IMR-90 (cell line): Measurements from ENCODE around the gene AGO3. TPM values are rescaled to one million over a fixed set of nuclear protein-coding genes. Genes with fewer than 3 reads are reported as not detected.

Source experiments
- ATAC-seq: fragments of 200-7000 bp; cut with Tn5 transposase; 2 replicates; pipeline ENCODE4 v1.9.1; 2020; ENCODE audit warnings: low read depth, mild to moderate bottlenecking, moderate library complexity
- BruUV-seq: library from RNA; stranded (reverse); fragments of 400-500 nt; replicated peaks from 2 replicates; lab custom pipeline; 2021; lab: Mats Ljungman, UMichigan
- CTCF ChIA-PET: fragments of 300-600 bp; formaldehyde crosslinking; extraction: SDS; loops from one replicate; lab custom pipeline; 2021; ENCODE audit warnings: antibody characterized with exemption; lab: Yijun Ruan, JAX
- POLR2A ChIA-PET: fragments of 300-600 bp; sonication (Branson Sonifier 250); formaldehyde crosslinking; loops from one replicate; lab custom pipeline; 2022; ENCODE audit warnings: antibody characterized with exemption; ENCODE audit not compliant: unreplicated experiment; lab: Charles Lee
- DNase-seq: peaks from one replicate; pipeline ENCODE4 v3.0.0; 2013
- H2AFZ ChIP-seq: replicated peaks from 2 replicates; pipeline ENCODE3; 2013; ENCODE audit warnings: low read length, mild to moderate bottlenecking; ENCODE audit not compliant: poor library complexity
- H2AK5ac ChIP-seq: 2 replicates; pipeline ENCODE4 v1.6.1; 2013; ENCODE audit warnings: low read depth, low read length, inconsistent platforms
- H2AK9ac ChIP-seq: replicated peaks from 2 replicates; pipeline ENCODE3; 2013; ENCODE audit warnings: mild to moderate bottlenecking, low read depth, low read length, moderate library complexity; ENCODE audit not compliant: poor library complexity
- H2BK120ac ChIP-seq: 2 replicates; pipeline ENCODE4 v1.6.1; 2013; ENCODE audit warnings: low read depth, low read length, inconsistent platforms
- H2BK15ac ChIP-seq: 3 replicates; pipeline ENCODE4 v1.6.1; 2013; ENCODE audit warnings: low read depth, low read length, inconsistent platforms
- H2BK20ac ChIP-seq: 2 replicates; pipeline ENCODE4 v1.6.1; 2013; ENCODE audit warnings: low read depth, mild to moderate bottlenecking, inconsistent platforms, low read length, moderate library complexity
- H2BK5ac ChIP-seq: 2 replicates; pipeline ENCODE4 v1.6.1; 2013; ENCODE audit warnings: mild to moderate bottlenecking, low read depth, low read length, inconsistent platforms; ENCODE audit not compliant: poor library complexity, severe bottlenecking
- H3K14ac ChIP-seq: replicated peaks from 2 replicates; pipeline ENCODE4 v1.6.1; 2013; ENCODE audit warnings: low read depth, low read length, inconsistent platforms
- H3K18ac ChIP-seq: 2 replicates; pipeline ENCODE4 v1.6.1; 2013; ENCODE audit warnings: low read depth, low read length, control low read depth
- H3K23ac ChIP-seq: 2 replicates; pipeline ENCODE4 v1.6.1; 2013; ENCODE audit warnings: low read depth, low read length, inconsistent platforms
- H3K27ac ChIP-seq: 2 replicates; pipeline ENCODE4 v1.5.1; 2013; ENCODE audit warnings: mild to moderate bottlenecking, control low read depth, low read length; ENCODE audit not compliant: insufficient read depth
- H3K27me3 ChIP-seq: 2 replicates; pipeline ENCODE4 v1.6.1; 2013; ENCODE audit warnings: low read length; ENCODE audit not compliant: control insufficient read depth, insufficient read depth
- H3K36me3 ChIP-seq: 2 replicates; pipeline ENCODE4 v1.6.1; 2013; ENCODE audit warnings: low read length, mixed read lengths; ENCODE audit not compliant: control insufficient read depth, insufficient read depth
- H3K4ac ChIP-seq: 2 replicates; pipeline ENCODE4 v1.6.1; 2013; ENCODE audit warnings: low read depth, low read length, inconsistent platforms
- H3K4me1 ChIP-seq: 2 replicates; pipeline ENCODE4 v1.6.1; 2013; ENCODE audit warnings: low read length, mixed read lengths; ENCODE audit not compliant: control insufficient read depth, insufficient read depth
- H3K4me2 ChIP-seq: 2 replicates; pipeline ENCODE4 v1.6.1; 2013; ENCODE audit warnings: low read depth, mild to moderate bottlenecking, control low read depth, low read length, moderate library complexity
- H3K4me3 ChIP-seq: 2 replicates; pipeline ENCODE4 v1.5.1; 2013; ENCODE audit warnings: low read depth, mild to moderate bottlenecking, control low read depth, low read length, moderate library complexity; ENCODE audit not compliant: insufficient read depth
- H3K56ac ChIP-seq: 2 replicates; pipeline ENCODE4 v1.6.1; 2013; ENCODE audit warnings: low read length, inconsistent platforms; ENCODE audit not compliant: insufficient read depth; ENCODE audit errors: extremely low read depth
- H3K79me1 ChIP-seq, 2 experiments: 2 replicates each; pipeline ENCODE4 v1.6.1; 2013; ENCODE audit warnings: low read length in 2 of 2, inconsistent platforms in 1 of 2, low read depth in 1 of 2
- H3K9ac ChIP-seq: 2 replicates; pipeline ENCODE4 v1.6.1; 2013; ENCODE audit warnings: low read depth, low read length, control low read depth
- H3K9me1 ChIP-seq: 2 replicates; pipeline ENCODE4 v1.6.1; 2013; ENCODE audit warnings: low read length, inconsistent platforms; ENCODE audit not compliant: insufficient read depth
- H3K9me3 ChIP-seq: 2 replicates; pipeline ENCODE4 v1.6.1; 2013; ENCODE audit warnings: low read length; ENCODE audit not compliant: control insufficient read depth, insufficient read depth
- H4K20me1 ChIP-seq: 2 replicates; pipeline ENCODE4 v1.6.1; 2013; ENCODE audit warnings: low read length, inconsistent platforms; ENCODE audit not compliant: insufficient read depth
- H4K5ac ChIP-seq: 2 replicates; pipeline ENCODE4 v1.6.1; 2013; ENCODE audit warnings: mild to moderate bottlenecking, low read depth, low read length, control low read depth
- H4K8ac ChIP-seq, 2 experiments: 2 replicates each; pipeline ENCODE4 v1.6.1; 2013; ENCODE audit warnings: low read depth in 2 of 2, low read length in 2 of 2, control low read depth in 1 of 2, inconsistent platforms in 1 of 2
- H4K91ac ChIP-seq: 2 replicates; pipeline ENCODE4 v1.6.1; 2013; ENCODE audit warnings: low read depth, low read length, inconsistent platforms; ENCODE audit not compliant: insufficient read depth
- BHLHE40 ChIP-seq: fragments of 150-350 bp; IDR thresholded peaks from 2 replicates; pipeline ENCODE4 v1.6.1; 2016; ENCODE audit warnings: mild to moderate bottlenecking, low read depth, low read length
- CEBPB ChIP-seq: IDR thresholded peaks from 2 replicates; pipeline ENCODE4 v1.6.1; 2012; ENCODE audit warnings: low read depth, low read length, improper control_type of control experiment
- CHD1 ChIP-seq: IDR thresholded peaks from 2 replicates; pipeline ENCODE4 v1.6.1; 2012; ENCODE audit warnings: low read depth, low read length, improper control_type of control experiment
- FOS ChIP-seq: fragments of 150-350 bp; IDR thresholded peaks from 2 replicates; pipeline ENCODE4 v1.6.1; 2016; ENCODE audit warnings: low read depth, low read length
- MAZ ChIP-seq: IDR thresholded peaks from 2 replicates; pipeline ENCODE4 v1.6.1; 2012; ENCODE audit warnings: low read depth, mild to moderate bottlenecking, low read length, improper control_type of control experiment, moderate library complexity, borderline replicate concordance
- MXI1 ChIP-seq: IDR thresholded peaks from 2 replicates; pipeline ENCODE4 v1.6.1; 2012; ENCODE audit warnings: low read depth, mild to moderate bottlenecking, low read length, moderate library complexity, borderline replicate concordance
- NFE2L2 ChIP-seq: fragments of 150-350 bp; IDR thresholded peaks from 2 replicates; pipeline ENCODE4 v1.6.1; 2016; ENCODE audit warnings: low read depth, mild to moderate bottlenecking, low read length
- POLR2A ChIP-seq: IDR thresholded peaks from 2 replicates; pipeline ENCODE4 v1.6.1; 2012; ENCODE audit warnings: mild to moderate bottlenecking, low read depth, low read length
- RAD21 ChIP-seq: IDR thresholded peaks from 2 replicates; pipeline ENCODE4 v1.6.1; 2012; ENCODE audit warnings: low read length, improper control_type of control experiment
- RCOR1 ChIP-seq: IDR thresholded peaks from 2 replicates; pipeline ENCODE4 v1.6.1; 2012; ENCODE audit warnings: mild to moderate bottlenecking, low read length, improper control_type of control experiment; ENCODE audit not compliant: insufficient replicate concordance
- RFX5 ChIP-seq: IDR thresholded peaks from 2 replicates; pipeline ENCODE4 v1.8.0; 2012; ENCODE audit warnings: low read depth, mild to moderate bottlenecking, low read length, moderate library complexity
- SMC3 ChIP-seq: fragments of 150-350 bp; IDR thresholded peaks from 2 replicates; pipeline ENCODE4 v1.6.1; 2016; ENCODE audit warnings: low read depth, mild to moderate bottlenecking, antibody characterized with exemption, low read length, moderate library complexity
- WGBS, 2 experiments: methylation state at CpG; one replicate each; pipeline versions ENCODE4 v1.1.5 to v1.1.7; 2013; ENCODE audit warnings: missing lambda C conversion rate in 2 of 2; ENCODE audit not compliant: insufficient read length in 1 of 2; ENCODE audit errors: extremely low coverage in 2 of 2; 5-methylcytosine and 5-hydroxymethylcytosine counted together
- dilution Hi-C: fragments of 300-500 bp; cut with HindIII; formaldehyde crosslinking; loops from one replicate; pipeline ENCODE4 v1.14.3; 2018; ENCODE audit warnings: low sequenced_read_pairs; ENCODE audit not compliant: unreplicated experiment
- in situ Hi-C: fragments of 300-500 bp; cut with MboI; formaldehyde crosslinking; loops from 3 replicates; pipeline ENCODE4 v1.14.3; 2019; ENCODE audit warnings: low sequenced_read_pairs, inconsistent platforms, mixed read lengths
- intact Hi-C: fragments of 100-400 bp; cut with micrococcal nuclease; formaldehyde crosslinking; loops from 2 replicates; pipeline ENCODE4 v1.10.0; 2022
- polyA plus RNA-seq, 3 experiments: library from polyadenylated mRNA; depleted of rRNA; stranded (reverse); fragments of >200 nt; gene quantifications; 2 replicates each; pipeline ENCODE4 v1.2.3, GENCODE V29; 2012; ENCODE audit warnings: low replicate concordance in 1 of 3
- total RNA-seq: library from RNA; depleted of rRNA; stranded (reverse); fragments of >200 nt; gene quantifications from 2 replicates; pipeline ENCODE4 v1.2.3, GENCODE V29; 2012
- TF ChIP-seq, protein P1 (sequence below): fragments of 150-350 bp; IDR thresholded peaks from 2 replicates; pipeline ENCODE4 v1.6.1; 2017; ENCODE audit warnings: mild to moderate bottlenecking, antibody characterized with exemption, low read length, low read depth
- TF ChIP-seq, protein P2 (sequence below): fragments of 150-350 bp; IDR thresholded peaks from 2 replicates; pipeline ENCODE4 v1.6.1; 2016; ENCODE audit warnings: low read depth, mild to moderate bottlenecking, low read length, moderate library complexity, borderline replicate concordance

The AGO3 gene
- total and polyA plus RNA-seq, 2 of the 4 experiments (the other 2 are of a cell fraction) = 8.9 to 25.6 TPM

- H3K4me3 ChIP-seq = no peak overlapping the region
- POLR2A ChIA-PET = no interaction called here
- WGBS, 2 experiments = 80% methylated on average over 1 of the region's 9 CpGs; no CpG with 5 or more reads in 1 of the 2 experiments
These were observed 154.2 kb downstream of the AGO3 start for GRCh38 chr1:36085126-36085525.

More at GRCh38 chr1:36085126-36085525, 154.2 kb downstream of the AGO3 start:
- H3K9me1 ChIP-seq = peaks cover 8% of the 10 kb centered on the region; the same call in 1 of the 2 replicates
- H4K5ac ChIP-seq = no peak overlapping the region
- H4K91ac ChIP-seq = no peak overlapping the region
- H3K14ac ChIP-seq = no peak overlapping the region
- no peak overlapping the region for H2BK20ac ChIP-seq
- H3K4ac ChIP-seq = no peak overlapping the region
- 0 out of 2 replicates have a peak, but pooled peaks cover 7% of the 10 kb centered on the region for H4K20me1 ChIP-seq
- H3K4me2 ChIP-seq = no peak overlapping the region
- no peak overlapping the region for H3K27ac ChIP-seq
- H2BK120ac ChIP-seq = no peak overlapping the region
- H3K23ac ChIP-seq = no peak overlapping the region
- H3K18ac ChIP-seq = no peak overlapping the region
- H2BK15ac ChIP-seq = no peak overlapping the region
- CTCF ChIA-PET = no interaction called here
- H2AFZ ChIP-seq = no peak overlapping the region
- H3K36me3 ChIP-seq = no peaks in the 10 kb centered on the region
- ATAC-seq (no peak), DNase-seq (no peak)
- TF ChIP-seq RCOR1 = no peak
- no peak for TF ChIP-seq CEBPB
- no peak for TF ChIP-seq RAD21
- no peak for TF ChIP-seq FOS
- TF ChIP-seq MAZ = no peak
- no peak for TF ChIP-seq MXI1
- no peak for TF ChIP-seq BHLHE40
- no peak for TF ChIP-seq NFE2L2
- TF ChIP-seq SMC3 = no peak
- TF ChIP-seq, protein P1, sequence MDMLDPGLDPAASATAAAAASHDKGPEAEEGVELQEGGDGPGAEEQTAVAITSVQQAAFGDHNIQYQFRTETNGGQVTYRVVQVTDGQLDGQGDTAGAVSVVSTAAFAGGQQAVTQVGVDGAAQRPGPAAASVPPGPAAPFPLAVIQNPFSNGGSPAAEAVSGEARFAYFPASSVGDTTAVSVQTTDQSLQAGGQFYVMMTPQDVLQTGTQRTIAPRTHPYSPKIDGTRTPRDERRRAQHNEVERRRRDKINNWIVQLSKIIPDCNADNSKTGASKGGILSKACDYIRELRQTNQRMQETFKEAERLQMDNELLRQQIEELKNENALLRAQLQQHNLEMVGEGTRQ = no peak
- TF ChIP-seq, protein P2, sequence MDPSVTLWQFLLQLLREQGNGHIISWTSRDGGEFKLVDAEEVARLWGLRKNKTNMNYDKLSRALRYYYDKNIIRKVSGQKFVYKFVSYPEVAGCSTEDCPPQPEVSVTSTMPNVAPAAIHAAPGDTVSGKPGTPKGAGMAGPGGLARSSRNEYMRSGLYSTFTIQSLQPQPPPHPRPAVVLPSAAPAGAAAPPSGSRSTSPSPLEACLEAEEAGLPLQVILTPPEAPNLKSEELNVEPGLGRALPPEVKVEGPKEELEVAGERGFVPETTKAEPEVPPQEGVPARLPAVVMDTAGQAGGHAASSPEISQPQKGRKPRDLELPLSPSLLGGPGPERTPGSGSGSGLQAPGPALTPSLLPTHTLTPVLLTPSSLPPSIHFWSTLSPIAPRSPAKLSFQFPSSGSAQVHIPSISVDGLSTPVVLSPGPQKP = no peak
- no peak for TF ChIP-seq POLR2A
- no peak for TF ChIP-seq RFX5
- no peak for TF ChIP-seq CHD1
- H3K4me1 ChIP-seq = peaks cover 2% of the 10 kb centered on the region; the same call in 1 of the 2 replicates
- peaks cover 11 to 14% of the 10 kb centered on the region in 2 experiments for H3K79me1 ChIP-seq
- no peak overlapping the region for H3K56ac ChIP-seq
- no TSS peak for BruUV-seq
- intact Hi-C loops (loop anchor here (10.0 kb wide), 1 partner anchor 150 kb away; the partner anchor contains the start of gene AGO3), in situ Hi-C loops (no loop called here), dilution Hi-C loops (no loop called here)
- no peak overlapping the region for H4K8ac ChIP-seq
- no peak overlapping the region for H2AK9ac ChIP-seq
- no peaks in the 10 kb centered on the region; the same call in 1 of the 2 replicates for H3K27me3 ChIP-seq
- no peaks in the 10 kb centered on the region for H3K9me3 ChIP-seq
- H2BK5ac ChIP-seq = no peak overlapping the region
- no peak overlapping the region for H3K9ac ChIP-seq
- no peak overlapping the region for H2AK5ac ChIP-seq
